Adipocyte (in vitro differentiated cells): ENCODE measurements around the gene KCNJ15.

Experiments used
- DNase-seq: peaks from one replicate; pipeline ENCODE4 v3.0.0-alpha.2; 2015; ENCODE audit warnings: low read depth
- H3K27me3 ChIP-seq: replicated peaks from 2 replicates; pipeline ENCODE4 v1.7.0; 2013; ENCODE audit warnings: mild to moderate bottlenecking, low read length, moderate library complexity; ENCODE audit not compliant: control insufficient read depth, insufficient read depth
- H3K36me3 ChIP-seq: 2 replicates; pipeline ENCODE4 v1.7.0; 2013; ENCODE audit warnings: low read length, mild to moderate bottlenecking, moderate library complexity; ENCODE audit not compliant: control insufficient read depth, insufficient read depth, severe bottlenecking
- H3K4me1 ChIP-seq: 2 replicates; pipeline ENCODE4 v1.7.0; 2013; ENCODE audit warnings: mild to moderate bottlenecking, low read length, moderate library complexity; ENCODE audit not compliant: control insufficient read depth, insufficient read depth
- H3K4me3 ChIP-seq: 2 replicates; pipeline ENCODE4 v1.7.0; 2013; ENCODE audit warnings: mild to moderate bottlenecking, low read length, moderate library complexity
- H3K9ac ChIP-seq: 2 replicates; pipeline ENCODE4 v1.7.0; 2013; ENCODE audit warnings: mild to moderate bottlenecking, low read length, moderate library complexity
- H3K9me3 ChIP-seq: 2 replicates; pipeline ENCODE4 v1.7.0; 2013; ENCODE audit warnings: mild to moderate bottlenecking, low read length, moderate library complexity; ENCODE audit not compliant: control insufficient read depth

Gene KCNJ15

DNA sequence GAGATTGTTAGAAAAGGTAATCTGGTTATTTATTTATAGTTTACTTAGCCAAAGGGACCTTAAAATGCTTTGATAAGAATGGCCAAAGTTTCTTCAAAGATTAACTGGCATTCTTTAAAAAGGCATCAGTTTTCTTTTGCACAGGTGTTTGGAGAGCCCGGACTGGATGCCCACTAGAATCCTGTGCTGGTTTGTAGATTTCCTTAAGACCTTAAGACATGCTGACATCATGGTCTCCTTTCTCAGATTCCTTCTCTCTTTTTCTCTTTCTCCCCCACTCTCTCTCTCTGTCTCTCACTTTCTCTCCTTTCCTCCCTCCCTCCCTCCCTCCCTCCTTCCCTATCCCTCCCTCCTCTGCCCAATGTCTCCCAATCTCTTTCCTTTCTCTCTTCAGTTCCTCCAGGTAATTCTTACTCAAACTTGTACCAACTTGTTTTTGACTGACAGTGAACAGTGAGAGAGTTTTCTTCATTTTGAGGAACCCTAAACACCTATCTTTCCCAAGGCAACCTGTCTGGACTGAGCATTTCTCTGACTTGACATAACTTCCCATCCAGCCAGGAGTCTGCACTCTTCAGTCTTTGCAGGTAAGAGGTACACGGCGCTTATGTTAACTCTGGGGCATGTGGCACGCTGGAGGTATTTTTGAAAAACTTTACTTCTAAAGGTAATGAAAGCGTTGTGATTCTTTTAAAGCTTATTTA lies at the start of gene KCNJ15:
Gene KCNJ15, plus strand, starts transcription at position 393 of the 704 bp plus-strand sequence. CDS start 42,271 bp downstream, outside the sequence.
- Histone ChIP-seq H3K4me3 (no peak within 1 kb of the TSS), H3K36me3 (no peaks in the 10 kb centered on the region), H3K27me3 (no peaks in the 10 kb centered on the region), H3K4me1 (peaks cover 22% of the 10 kb centered on the region), H3K9ac (no peak within 1 kb of the TSS), H3K9me3 (peaks cover 3% of the 10 kb centered on the region)
- DNase-seq: no peak

DNA sequence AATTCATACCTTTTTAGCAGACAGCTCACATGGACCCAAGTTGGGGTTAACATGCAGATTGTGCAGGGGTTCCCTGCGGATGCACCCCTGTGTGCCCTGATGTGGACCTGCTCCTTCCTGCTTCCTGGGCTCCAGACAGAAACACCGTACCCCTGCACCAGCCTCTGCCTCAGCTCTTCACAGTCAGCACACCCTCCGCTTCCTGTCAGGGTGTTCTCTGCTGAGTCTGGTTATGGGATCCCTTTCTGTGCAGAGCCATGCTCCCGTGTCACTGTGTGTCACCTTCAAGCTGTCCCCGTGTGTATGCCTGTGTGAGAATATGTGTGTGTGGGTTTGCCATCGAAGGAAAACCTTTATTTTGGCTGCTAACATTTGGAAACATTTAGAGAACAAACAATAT lies 48.7 kb upstream of the KCNJ15 start:
- DNase-seq: no peak
- Histone ChIP-seq H3K36me3 (no peaks in the 10 kb centered on the region), H3K9ac (no peak overlapping the region), H3K27me3 (no peaks in the 10 kb centered on the region), H3K9me3 (peaks cover 15% of the 10 kb centered on the region), H3K4me1 (peaks cover 11% of the 10 kb centered on the region), H3K4me3 (no peak overlapping the region)

DNA sequence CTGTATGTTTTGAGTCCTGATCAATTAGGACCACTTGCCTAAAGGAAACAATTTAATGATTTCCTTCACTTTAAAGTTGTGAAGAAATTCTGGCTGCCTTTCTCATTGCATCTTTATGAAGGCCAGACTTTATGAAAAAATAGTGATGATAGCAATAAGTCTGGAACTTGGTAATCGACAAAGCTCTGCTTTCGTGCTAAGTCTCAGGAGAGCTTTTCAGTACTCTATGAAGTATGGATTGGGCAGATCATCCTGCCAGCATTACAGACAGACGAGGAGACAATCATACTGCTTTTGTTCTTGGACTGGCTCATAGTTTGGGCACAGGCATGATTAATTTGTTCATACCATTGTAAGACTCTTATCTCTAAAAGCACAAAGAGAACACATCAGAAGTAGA lies 45.5 kb upstream of the KCNJ15 start:
- Histone ChIP-seq H3K9me3 (peaks cover 15% of the 10 kb centered on the region), H3K9ac (no peak overlapping the region), H3K4me1 (peaks cover 6% of the 10 kb centered on the region), H3K27me3 (no peaks in the 10 kb centered on the region), H3K4me3 (no peak overlapping the region), H3K36me3 (no peaks in the 10 kb centered on the region)
- no peak for DNase-seq

DNA sequence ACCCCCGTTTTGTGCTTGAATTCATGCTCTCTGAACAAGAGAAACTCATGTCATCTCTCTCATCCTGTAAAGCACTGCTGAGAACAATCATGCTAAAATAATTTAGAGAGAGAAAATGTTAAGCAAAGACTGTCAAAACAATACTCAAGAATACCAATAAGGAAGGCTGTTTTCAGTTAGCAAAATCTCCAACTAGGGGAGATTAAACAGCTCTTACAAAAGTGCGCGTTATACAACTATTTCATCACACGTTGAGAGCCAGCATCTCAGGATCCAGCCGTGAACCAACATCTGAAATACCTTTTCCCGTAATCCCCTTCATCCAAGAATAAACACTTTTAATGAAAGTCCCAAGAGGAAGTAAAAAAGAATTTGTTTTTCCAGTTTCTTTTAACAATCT lies 44.1 kb upstream of the KCNJ15 start:
- Histone ChIP-seq H3K4me3 (no peak overlapping the region), H3K36me3 (no peaks in the 10 kb centered on the region), H3K27me3 (no peaks in the 10 kb centered on the region), H3K9ac (no peak overlapping the region), H3K4me1 (peaks cover 6% of the 10 kb centered on the region), H3K9me3 (peaks cover 15% of the 10 kb centered on the region)
- no peak for DNase-seq

DNA sequence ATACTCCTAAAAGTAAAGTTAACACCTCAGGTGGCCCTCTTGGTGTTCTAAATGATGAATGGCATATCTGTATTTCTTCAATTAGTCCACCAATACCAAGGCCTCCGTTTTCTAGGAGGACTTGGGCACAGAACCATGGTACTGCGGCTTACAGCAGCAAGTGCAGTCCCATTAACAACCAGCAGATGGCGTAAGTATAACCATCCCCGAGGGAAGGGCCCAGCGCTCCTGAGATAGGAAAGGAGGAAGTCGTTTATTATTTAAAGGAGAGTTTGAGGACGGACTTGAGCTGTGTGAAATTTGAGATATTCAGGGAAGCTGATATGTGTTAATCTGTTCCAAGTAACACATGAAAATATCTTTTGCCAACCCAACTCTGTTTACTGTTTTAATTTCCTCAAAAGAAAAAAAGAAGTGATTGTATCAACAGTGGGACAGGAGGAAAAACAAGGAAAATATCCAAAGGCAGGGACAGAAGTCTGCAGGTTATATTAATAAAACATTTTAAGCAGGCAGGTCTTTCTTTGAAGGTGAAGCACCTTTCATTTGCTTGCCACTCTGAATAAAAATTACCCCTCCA lies 37.7 kb upstream of the KCNJ15 start:
- DNase-seq: peak; percentile 89

DNA sequence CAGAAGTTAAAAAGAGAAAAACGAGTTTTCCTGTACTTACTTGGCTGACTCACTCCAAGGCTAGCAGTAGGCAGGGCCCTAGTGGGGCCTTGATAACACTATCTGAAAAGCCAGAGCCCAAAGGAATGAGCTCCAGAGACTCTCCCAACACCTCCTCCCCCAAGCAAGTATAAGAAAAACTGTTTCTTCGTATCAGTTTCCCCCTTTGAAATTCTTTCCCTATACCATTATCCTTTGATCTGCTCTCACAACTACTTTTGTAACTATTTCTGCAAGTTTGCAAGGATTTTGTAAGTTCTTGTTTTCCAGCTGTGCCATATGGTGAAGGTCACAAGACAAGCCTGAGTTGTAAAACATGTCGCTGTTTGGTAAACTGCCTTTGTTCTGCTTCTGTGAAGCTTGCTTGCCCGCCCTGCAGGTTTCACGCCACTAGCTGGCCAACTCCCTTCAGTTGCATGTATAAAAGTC lies 36.5 kb upstream of the KCNJ15 start:
- DNase-seq: no peak
- H3K9ac ChIP-seq: peak overlapping the region; percentile 67
- H3K4me1 ChIP-seq: peaks cover 22% of the 10 kb centered on the region
- no peak overlapping the region for H3K4me3 ChIP-seq
- H3K36me3 ChIP-seq: no peaks in the 10 kb centered on the region
- H3K27me3 ChIP-seq: no peaks in the 10 kb centered on the region
- H3K9me3 ChIP-seq: peaks cover 27% of the 10 kb centered on the region

More for the DNA sequence above, 37.7 kb upstream of the KCNJ15 start:
- Histone ChIP-seq H3K27me3 (no peaks in the 10 kb centered on the region), H3K4me3 (no peak overlapping the region), H3K9ac (peak overlapping the region; percentile 44), H3K4me1 (peaks cover 22% of the 10 kb centered on the region), H3K9me3 (peaks cover 16% of the 10 kb centered on the region), H3K36me3 (no peaks in the 10 kb centered on the region)

DNA sequence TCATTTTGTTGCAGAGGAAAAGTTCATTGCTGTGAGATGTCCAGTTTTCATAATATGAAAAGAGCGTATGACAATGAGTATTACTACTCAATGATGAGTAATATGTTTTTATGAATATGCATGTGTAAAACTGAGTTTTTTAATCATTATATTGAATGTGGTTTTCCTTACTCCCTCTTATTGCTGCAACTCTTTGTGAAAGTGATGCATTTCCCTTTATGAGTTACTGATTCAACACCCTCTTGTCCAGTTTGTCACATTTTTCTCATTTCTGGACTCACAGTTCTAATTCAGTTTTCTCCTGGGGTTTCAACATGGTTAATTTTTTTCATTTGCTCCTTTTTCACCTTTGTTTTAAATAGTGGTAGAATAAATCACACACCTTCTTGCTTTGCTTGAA lies 35.2 kb upstream of the KCNJ15 start:
- DNase-seq: no peak
- H3K27me3 ChIP-seq: no peaks in the 10 kb centered on the region
- peaks cover 22% of the 10 kb centered on the region for H3K4me1 ChIP-seq
- H3K9me3 ChIP-seq: peaks cover 35% of the 10 kb centered on the region
- H3K9ac ChIP-seq: peak overlapping the region; percentile 70
- no peaks in the 10 kb centered on the region for H3K36me3 ChIP-seq
- no peak overlapping the region for H3K4me3 ChIP-seq

DNA sequence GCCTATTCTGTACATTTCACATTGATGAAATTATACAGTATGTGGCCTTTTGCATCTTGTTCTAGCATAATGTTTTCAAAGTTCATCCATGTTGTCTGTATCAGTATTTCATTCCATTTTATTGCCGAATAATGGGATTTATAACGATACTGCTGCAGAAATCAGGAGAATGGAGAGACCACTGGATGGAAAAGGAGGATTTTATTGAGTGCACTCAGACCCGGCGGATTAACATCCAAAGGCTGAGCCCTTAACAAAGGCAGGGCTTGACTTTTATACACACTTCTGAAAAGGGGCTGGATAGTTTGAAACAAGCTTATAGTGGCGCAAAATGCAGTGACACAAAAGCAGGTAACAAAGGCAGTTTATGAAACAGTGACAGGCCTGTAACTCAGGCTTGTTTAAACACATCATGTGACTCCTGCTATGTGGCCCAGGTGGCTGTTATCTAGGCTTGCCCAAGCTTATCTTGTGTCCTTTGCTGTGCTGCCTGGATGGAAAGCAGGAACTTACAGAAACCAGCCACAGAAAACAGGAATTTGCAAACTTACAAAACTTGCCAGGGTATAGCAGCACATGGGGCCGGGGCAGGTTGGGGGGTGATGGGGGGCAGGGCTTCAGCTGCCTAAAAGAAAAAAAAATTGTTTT lies 32.8 kb upstream of the KCNJ15 start:
- Histone ChIP-seq H3K9ac (no peak overlapping the region), H3K4me3 (peak overlapping the region; percentile 11), H3K9me3 (peaks cover 43% of the 10 kb centered on the region), H3K36me3 (no peaks in the 10 kb centered on the region), H3K4me1 (peaks cover 22% of the 10 kb centered on the region), H3K27me3 (no peaks in the 10 kb centered on the region)
- peak; percentile 14 for DNase-seq

DNA sequence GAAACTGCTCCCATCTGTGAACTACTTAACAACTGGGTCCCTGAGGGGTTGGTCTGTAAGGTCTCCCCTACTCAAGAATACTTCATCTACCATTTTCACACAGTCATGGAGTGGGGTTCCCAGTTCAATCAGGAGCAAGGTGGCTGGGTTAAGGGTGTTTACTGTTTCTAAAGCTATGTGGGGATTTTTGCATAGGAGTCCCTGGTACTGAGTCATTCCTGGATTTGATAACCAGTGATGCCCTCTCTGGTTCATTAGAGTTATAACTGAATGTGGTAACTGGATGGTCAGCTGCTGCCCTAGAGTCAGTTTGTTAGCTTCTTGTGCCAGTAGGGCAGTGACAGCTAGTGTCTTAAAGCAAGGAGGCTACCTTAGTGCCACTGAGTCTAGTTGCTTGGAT lies 29.4 kb upstream of the KCNJ15 start:
- H3K27me3 ChIP-seq: no peaks in the 10 kb centered on the region
- no peak overlapping the region for H3K9ac ChIP-seq
- H3K9me3 ChIP-seq: peaks cover 65% of the 10 kb centered on the region
- H3K4me1 ChIP-seq: no peaks in the 10 kb centered on the region
- no peak overlapping the region for H3K4me3 ChIP-seq
- no peaks in the 10 kb centered on the region for H3K36me3 ChIP-seq
- no peak for DNase-seq

DNA sequence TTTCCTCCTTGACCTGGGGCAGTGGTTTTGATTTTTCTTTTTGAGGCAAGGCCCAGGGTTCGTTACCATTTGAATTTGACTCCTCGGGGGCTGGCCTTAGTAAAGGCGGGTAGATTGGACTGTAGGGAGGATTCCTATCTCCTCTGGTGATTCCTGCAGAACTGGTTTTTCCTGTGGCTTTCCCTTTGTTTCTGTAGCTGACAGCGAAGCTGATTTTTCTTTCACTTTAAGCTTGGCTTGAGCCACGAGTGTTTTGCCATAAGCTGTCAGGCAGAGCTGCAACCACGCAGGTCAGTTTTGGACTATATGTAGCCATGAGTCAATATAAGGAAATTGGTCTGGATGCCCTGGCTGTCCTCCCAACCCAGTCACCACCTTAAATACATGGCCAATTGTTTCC lies 28.7 kb upstream of the KCNJ15 start:
- H3K9ac ChIP-seq: no peak overlapping the region
- no peaks in the 10 kb centered on the region for H3K4me1 ChIP-seq
- no peaks in the 10 kb centered on the region for H3K36me3 ChIP-seq
- H3K4me3 ChIP-seq: no peak overlapping the region
- DNase-seq: no peak
- H3K27me3 ChIP-seq: no peaks in the 10 kb centered on the region
- H3K9me3 ChIP-seq: peaks cover 59% of the 10 kb centered on the region

DNA sequence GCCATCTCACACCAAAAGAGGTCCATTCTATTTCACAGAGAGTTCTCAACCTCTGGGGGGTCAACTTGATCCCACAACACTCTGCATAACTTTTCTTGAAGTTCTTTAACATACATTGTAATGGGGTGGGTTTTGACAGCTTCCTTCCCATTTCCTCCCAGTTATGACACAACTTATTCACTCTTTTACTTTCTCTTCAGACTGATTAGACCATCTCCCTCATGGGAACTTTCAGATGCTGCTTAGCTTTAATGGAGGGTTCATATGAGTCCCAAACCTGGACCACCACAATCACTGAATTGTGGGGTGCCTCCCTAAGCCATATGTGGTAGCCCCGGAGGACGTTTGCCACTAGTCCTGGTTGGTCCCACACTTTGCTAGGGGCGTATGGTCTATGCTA lies 28.3 kb upstream of the KCNJ15 start:
- Histone ChIP-seq H3K9me3 (peaks cover 55% of the 10 kb centered on the region), H3K9ac (no peak overlapping the region), H3K4me3 (no peak overlapping the region), H3K36me3 (no peaks in the 10 kb centered on the region), H3K4me1 (no peaks in the 10 kb centered on the region), H3K27me3 (no peaks in the 10 kb centered on the region)
- no peak for DNase-seq
